GM19193 (cell line): Measurements from ENCODE around the gene PROM2.

Experiments
- POLR2A ChIP-seq: IDR thresholded peaks from 4 replicates; pipeline ENCODE4 v1.6.1; 2011; ENCODE audit not compliant: insufficient read depth, insufficient read length; ENCODE audit errors: extremely low read depth

The PROM2 gene

DNA sequence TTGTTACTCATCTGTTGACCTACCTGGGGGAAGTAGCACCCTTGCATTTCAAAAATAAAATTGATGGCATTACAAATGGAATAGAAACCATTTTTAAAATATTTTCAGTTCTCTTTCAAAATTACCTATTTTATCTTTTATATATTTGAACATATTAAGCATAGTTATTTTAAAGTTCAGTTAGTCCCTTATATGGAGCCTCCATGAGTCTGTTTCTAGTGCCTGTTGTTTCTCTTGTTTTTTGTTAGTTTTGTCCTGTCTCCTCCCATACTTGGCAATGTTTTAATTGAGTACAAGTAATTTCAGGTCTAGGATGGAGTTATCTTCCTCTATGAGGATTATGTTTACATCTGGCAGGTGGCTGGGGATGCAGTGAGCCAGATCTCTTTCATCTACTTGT lies 17.0 kb downstream of the PROM2 start:
- no peak for TF ChIP-seq POLR2A

DNA sequence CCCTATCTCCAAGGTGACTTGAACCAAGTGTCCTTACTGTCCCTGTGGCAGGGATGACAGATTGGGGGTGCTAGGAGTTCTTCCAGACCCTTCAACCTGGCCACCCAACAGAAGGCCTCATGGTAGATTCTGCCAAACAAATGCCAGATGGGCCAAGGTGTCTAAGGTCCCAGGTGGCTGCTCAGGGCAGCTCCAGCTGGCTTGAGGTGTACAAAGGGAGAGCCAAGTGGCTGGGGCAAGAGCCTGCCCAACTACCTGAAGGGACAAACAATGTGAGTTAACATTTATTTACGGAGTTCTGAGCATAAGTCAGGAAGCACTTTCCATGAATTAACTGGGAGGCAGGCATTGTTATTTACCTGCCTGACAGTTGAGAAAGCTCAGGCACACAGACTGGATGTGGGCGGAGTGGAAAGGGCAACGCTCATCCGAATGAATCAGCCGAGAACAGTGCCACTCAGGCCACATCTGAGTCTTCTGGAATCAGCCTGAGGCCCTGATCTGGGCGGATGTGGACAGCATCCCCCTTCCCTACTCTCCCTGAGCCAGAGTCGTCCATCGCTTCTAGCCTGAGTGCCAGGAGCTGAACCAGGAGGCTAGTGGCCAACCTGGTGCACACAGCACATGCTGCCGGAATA lies 18.5 kb downstream of the PROM2 start:
- TF ChIP-seq POLR2A: no peak

DNA sequence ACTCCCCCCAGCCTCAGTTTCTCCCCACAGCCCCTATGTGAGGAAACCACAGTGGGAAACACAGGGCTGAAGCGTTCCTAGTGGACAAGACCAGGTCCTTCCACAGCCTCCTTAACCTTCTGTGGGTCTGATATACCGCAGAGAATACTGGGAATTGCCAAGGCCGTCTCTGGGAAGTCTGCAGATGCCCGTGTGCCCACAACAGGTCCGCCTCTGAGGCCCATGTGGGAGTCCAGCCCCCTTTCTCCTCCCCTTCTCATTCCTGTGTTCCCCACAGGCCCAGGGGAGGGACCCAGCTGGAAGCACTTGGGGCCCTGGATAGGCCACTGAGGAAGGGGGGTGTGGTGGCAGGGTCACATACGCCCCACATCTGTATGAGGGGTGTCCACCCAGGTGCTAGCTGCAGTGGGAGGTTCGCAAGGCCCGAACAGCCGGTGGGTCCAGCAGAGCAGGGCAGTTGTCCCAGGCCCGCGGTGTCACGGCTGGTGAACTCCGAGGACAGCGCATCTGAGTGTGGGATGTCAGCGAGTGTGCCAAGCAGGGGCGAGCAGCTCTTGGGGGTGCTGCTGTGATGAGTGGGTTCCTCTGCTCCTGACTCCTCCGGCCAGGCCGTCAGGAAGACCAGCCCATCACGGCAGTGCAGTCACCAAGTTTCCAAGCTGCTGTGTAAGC lies 20.5 kb downstream of the PROM2 start:
- TF ChIP-seq POLR2A: no peak

DNA sequence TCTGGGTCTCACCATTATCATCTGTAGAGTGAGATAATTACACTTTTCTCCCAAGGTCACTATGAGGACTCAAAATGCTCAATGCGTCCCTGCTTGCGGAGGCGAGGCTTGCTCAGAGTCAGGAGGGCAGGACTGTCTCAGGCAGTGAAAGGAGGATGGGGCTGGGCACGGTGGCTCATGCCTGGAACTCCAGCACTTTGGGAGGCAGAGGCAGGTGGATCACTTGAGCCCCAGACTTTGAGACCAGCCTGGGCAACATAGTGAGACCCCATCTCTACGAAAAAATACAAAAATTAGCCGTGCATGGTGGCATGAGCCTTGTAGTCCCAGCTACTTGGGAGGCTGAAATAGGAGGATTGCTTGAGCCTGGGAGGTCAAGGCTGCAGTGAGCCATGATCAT lies 21.1 kb downstream of the PROM2 start:
- no peak for TF ChIP-seq POLR2A

DNA sequence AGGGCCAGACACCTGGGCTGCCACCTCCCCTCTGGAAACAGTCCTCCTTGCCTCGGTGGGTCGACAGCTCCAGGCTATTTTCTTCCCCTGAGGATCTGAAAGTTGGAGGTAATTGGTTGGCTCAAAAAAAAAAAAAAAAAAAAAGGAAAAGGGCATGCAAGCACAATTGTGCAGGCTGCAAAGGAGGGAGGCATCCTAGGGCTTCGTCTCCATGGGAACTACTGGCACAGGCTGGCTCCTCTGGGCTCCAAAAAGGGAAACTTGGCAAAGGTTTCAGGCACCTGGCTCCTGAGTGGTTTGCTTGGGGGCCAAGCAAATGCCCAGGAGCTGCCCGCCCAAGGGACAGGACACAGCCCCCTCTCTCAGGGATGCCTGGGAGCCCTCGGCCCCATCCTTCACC lies 21.8 kb downstream of the PROM2 start:
- TF ChIP-seq POLR2A: no peak

DNA sequence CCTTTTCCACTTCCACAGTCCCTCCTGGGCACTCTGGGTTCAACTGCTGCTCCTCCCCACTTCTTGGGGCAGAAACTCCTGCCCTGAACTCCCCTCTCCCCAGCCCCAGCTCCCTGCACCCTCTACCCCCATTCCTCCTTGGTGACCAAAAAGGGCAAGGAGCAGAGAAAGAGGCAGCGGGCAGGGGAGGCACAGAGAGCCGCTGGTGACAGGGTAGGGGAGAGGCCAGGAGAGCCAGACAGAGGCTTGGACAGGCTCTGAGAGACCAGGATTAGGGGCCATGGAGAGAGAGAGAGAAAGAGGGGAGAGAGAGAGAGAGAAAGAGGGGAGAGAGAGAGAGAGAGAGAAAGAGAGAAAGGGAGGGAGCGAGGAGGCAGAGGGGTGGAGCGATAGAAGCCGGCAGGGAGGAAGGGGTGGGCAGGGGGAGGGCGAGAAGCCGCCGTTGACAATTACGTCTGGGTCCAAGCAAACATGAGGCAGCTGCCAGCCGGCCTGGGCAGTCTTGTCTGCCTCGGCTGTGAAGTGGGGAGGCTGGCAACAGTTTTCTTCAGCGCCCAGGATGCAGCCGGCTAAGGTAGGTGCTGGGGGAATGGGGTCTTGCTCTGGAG lies 22.7 kb downstream of the PROM2 start, which contains the start of gene KCNIP3:
Gene KCNIP3 (plus strand): TSS at position 468 of the 608 bp plus-strand sequence. CDS start 92 bp downstream, at position 560.
- no peak for TF ChIP-seq POLR2A

DNA sequence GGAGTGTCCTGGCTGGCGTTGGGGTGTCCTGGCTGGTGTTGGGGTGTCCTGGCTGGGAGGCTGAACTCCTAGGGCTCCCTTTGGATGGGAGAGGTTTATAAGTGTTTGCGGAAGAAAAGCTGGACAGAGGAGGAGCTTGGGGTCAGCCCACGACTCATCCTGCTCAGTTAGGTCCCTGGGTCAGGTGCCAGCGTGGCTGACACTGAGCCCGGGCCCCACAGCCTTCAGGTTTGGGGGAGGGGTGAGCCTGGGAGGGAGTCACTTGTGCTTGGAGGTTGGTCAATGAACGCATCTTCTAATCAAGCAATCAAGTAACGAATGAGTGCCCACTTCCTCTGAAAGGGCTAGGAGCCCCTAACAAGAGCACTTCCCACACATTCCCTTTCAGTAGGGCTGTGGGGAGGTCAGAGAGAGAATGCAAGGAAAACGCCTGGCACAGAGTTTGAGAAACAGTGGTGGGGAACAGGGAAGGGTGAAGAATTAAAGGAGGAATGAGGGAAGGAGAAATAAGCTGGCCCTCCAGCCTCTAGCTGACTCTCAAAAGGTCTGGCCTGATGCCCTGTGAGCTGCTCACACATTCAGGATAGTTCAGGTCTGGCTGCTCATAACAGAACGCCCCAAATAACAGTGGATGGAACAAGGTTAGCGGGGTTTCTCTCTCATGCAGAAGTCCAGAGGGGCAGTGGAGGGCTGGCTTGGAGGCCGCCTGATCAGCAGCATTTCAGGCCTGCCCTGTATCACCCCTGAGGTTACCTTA lies 23.6 kb downstream of the PROM2 start:
- TF ChIP-seq POLR2A: no peak

DNA sequence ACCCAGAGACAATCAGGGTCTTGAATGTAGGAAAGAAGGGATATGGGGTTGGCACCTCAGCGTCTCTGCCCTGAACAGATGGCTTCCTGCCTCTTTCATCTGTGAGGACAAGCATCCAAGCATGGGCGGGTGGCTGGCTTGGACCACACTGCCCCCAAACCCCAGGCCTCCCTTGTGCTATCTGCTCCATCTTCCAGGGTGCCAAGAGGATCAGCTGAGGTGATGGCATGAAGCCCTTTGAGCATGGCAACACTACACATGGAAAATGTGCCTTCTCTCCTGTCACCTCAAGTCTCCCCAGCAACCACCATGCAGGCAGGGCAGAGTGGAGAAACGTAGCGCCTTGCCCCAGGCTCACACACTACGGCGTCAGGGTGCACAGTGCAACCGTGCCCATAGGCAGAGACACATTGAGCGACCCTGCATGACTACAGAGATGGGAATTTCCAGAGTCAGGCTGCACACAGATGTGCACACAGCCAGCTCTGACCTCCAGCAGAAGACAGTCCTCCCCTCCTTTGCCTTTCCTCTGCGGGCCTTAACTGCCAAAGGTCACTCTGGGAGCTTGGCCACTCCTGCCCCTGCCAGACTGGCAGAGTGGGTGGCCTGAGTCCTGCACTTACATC lies 24.4 kb downstream of the PROM2 start:
- no peak for TF ChIP-seq POLR2A

DNA sequence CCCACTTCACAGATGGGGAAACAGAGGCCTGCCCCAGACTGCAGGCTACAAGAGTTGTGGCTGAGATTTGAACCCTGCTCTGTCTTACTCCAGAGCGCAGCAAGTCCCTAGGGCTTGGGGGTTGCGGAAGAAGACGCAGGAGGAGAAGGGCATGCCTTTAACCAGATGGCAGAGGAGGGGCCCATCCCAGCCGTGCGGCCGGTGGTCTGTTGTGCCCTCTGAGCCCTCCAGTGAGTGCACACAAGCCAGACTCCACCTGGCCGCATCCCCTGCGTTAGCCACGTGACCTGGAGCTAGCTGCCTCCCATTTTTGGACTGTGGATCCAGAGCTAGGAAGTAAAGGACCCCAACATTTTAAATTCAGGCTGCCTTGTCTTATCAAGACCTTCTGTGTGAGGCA lies 25.7 kb downstream of the PROM2 start:
- TF ChIP-seq POLR2A: no peak

DNA sequence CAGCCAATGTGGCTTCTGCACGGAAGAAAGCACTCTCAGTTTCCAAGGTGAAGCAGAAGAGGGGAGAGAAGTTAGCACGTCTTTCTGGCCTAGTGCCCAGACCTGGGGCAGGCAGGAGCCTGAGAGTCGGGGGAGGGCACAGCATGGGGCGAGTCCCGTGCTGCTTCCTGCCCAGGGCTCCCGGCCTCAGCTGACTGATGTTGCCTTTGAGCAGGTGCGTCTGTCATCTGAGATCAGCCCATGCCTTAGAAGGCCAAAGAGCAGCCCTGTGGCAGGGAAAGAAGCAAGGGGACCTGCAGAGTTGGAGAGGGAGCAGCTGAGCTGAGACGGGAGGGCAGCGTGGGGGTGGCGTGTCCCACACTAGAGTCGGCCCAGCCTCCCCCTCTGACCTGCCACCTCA lies 26.2 kb downstream of the PROM2 start:
- no peak for TF ChIP-seq POLR2A

DNA sequence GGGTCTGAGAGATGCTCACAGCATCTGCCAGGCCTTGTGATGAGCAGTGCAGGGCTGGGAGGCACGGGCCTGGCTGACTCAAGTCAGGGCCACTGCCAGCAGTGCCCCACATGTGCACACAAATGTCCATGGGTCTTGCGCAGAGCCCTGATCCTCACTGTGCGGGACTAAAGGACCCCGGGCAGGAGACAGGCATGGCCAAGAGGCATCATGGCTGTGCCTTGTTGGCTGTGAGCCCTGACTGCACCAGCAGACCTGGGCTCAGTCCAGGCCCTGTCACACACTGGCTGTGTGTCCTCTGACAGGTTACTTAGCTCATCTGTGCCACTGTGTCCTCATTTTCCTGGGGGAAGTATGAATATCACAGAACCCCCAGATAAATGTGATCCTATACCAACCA lies 26.9 kb downstream of the PROM2 start:
- TF ChIP-seq POLR2A: no peak

DNA sequence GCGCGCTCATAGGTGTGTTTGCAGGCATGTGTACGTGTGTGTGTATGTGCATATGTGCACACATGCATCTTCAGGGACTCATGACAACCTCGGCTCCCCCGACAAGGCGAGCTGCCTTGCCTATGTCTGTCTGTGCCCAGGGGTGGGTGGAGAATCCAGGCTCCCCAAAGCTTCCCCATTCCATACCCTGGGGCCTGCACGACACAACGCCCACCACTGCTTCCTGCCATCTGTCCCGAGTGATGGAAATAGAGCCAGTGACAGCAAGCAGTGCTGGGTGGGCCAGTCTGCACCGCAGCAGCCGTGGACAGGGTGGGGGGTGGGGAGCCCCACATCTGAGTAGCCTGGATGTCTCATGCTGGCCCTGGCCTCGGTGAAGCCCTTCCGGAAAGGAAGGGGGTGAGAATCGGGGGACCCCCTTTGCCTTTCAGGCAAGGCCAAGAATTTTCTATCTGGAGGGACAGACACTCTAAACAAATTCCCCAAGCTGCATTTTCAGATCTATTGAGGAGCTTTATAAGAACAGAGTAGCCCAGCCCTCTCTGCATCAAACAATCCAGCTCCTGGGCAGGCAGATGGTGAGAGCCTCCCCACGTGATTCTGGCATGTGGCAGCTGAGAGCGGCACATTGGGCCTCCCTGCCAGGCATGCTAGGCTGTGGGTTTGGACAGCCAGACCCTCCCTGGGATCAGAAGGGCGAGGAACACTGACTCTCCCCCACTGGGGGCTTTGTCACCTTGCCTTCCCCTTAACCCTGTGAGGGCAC lies 27.8 kb downstream of the PROM2 start:
- no peak for TF ChIP-seq POLR2A

DNA sequence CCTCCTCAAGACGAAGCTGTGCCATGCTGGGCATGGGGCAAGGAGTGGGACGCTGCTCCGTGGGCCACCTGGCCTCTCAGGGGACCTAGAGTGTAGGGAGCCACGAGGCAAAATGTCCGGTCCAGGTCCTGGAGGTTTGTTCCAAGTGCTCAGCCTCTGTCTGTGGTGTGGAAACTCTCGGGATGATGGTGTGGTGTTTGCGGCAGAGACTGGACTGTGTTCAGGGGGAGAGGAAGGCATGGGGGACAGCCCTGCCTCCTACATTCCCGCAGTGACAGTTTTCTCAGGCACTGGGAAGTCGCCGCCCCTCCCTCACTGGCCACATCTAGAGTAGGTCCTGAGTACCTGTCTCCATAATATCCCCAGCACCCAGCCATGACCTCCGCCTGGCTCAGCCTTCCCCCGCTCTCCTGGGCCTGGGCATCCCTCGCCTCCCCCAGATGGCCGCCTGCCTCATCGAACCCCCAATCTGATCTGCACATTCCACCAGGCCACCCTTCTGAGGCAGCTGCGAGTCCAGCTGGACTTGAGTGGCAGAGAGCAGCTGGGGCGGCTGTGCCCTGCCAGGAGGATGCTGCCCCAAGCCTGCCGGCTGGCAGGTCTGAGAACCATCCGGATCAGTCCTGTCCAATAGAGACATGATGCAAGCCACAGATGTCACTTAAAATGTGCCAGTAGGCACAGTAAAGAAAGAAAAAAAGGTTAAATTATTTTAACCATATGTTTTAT lies 29.1 kb downstream of the PROM2 start:
- TF ChIP-seq POLR2A: no peak
